CD4-positive, CD25-positive, alpha-beta regulatory T cell (primary cell): ENCODE data around the gene PRELP. TPM values are rescaled to one million over a fixed set of nuclear protein-coding genes. Genes with fewer than 3 reads are reported as not detected.
"Not testable (repeated sequence)": the region's sequence is repeated elsewhere in the genome, so short reads cannot be mapped to it uniquely, and the experiment has no call there.

Source experiments
- ATAC-seq, 2 donors: fragments of 150-1000 bp; cut with Tn5 transposase; one replicate each; pipeline ENCODE4 v1.10.0; 2021; ENCODE audit warnings: low read depth in 2 of 2, moderate number of reproducible peaks in 2 of 2, moderate library complexity in 1 of 2
- DNase-seq, 3 donors: peaks; one replicate each; pipeline versions ENCODE4 v3.0.0 to v3.0.0-alpha.2; 2012 to 2022; ENCODE audit warnings: mixed read lengths in 1 of 3
- H3K27ac ChIP-seq: one replicate; pipeline ENCODE4 v1.7.0; 2013; ENCODE audit warnings: mild to moderate bottlenecking, low read length; ENCODE audit not compliant: insufficient read depth, poor library complexity, severe bottlenecking
- H3K27me3 ChIP-seq: one replicate; pipeline ENCODE4 v1.7.0; 2013; ENCODE audit warnings: low read length; ENCODE audit not compliant: control insufficient read depth, insufficient read depth
- H3K36me3 ChIP-seq: one replicate; pipeline ENCODE4 v1.7.0; 2013; ENCODE audit warnings: mild to moderate bottlenecking, low read length, moderate library complexity; ENCODE audit not compliant: control insufficient read depth, insufficient read depth
- H3K4me1 ChIP-seq: 2 replicates; pipeline ENCODE4 v1.7.0; 2013; ENCODE audit warnings: mild to moderate bottlenecking, low read length; ENCODE audit not compliant: insufficient read depth, control insufficient read depth, poor library complexity, severe bottlenecking
- H3K4me3 ChIP-seq: one replicate; pipeline ENCODE4 v1.7.0; 2013; ENCODE audit warnings: low read depth, mild to moderate bottlenecking, low read length, moderate library complexity
- H3K9me3 ChIP-seq, 2 experiments: 1 replicate in 1 of 2; 2 replicates in 1 of 2; pipeline ENCODE4 v1.7.0; 2013; ENCODE audit warnings: low read length in 2 of 2, mild to moderate bottlenecking in 1 of 2, moderate library complexity in 1 of 2; ENCODE audit not compliant: control insufficient read depth in 2 of 2
- H3K27ac Mint-ChIP-seq, 3 donors: one replicate each; pipeline ENCODE4 v1.8.0; 2020 to 2022; ENCODE audit warnings: mild to moderate bottlenecking in 3 of 3, mixed read lengths in 3 of 3, moderate library complexity in 2 of 3
- H3K27me3 Mint-ChIP-seq: one replicate; pipeline ENCODE4 v1.8.0; 2022; ENCODE audit warnings: mild to moderate bottlenecking, mixed read lengths
- H3K36me3 Mint-ChIP-seq: one replicate; pipeline ENCODE4 v1.8.0; 2020; ENCODE audit warnings: mixed read lengths
- H3K4me1 Mint-ChIP-seq, 4 donors: one replicate each; pipeline ENCODE4 v1.8.0; 2020 to 2022; ENCODE audit warnings: mixed read lengths in 4 of 4, mild to moderate bottlenecking in 1 of 4
- H3K4me3 Mint-ChIP-seq, 4 donors: one replicate each; pipeline ENCODE4 v1.8.0; 2020 to 2022; ENCODE audit warnings: mild to moderate bottlenecking in 4 of 4, mixed read lengths in 4 of 4, moderate library complexity in 3 of 4
- H3K9me3 Mint-ChIP-seq, 7 donors: one replicate each; pipeline ENCODE4 v1.8.0; 2020 to 2022; ENCODE audit warnings: mixed read lengths in 7 of 7, mild to moderate bottlenecking in 3 of 7, moderate library complexity in 2 of 7
- polyA plus RNA-seq, 4 donors: library from polyadenylated mRNA; unstranded; fragments of 300-500 nt; fragmentation: Illumina TruSeq; gene quantifications; one replicate each; pipeline ENCODE4 v1.2.3, GENCODE V29; 2021
- total RNA-seq: library from RNA; stranded (reverse); gene quantifications from one replicate; pipeline ENCODE4 v1.2.3, GENCODE V29; 2022

The PRELP gene
- total and polyA plus RNA-seq, 5 donors from 2014 or later = not detected

- H3K4me3 ChIP-seq = no peak overlapping the region
- H3K4me1 Mint-ChIP-seq = peaks cover 0 to 18% (median 1%) of the 10 kb centered on the region in 4 donors
- DNase-seq = no peak
- no peaks in the 10 kb centered on the region for H3K36me3 Mint-ChIP-seq
- H3K36me3 ChIP-seq = no peaks in the 10 kb centered on the region
- no peak overlapping the region for H3K4me3 Mint-ChIP-seq
- no peaks in the 10 kb centered on the region for H3K9me3 ChIP-seq
- no peak for ATAC-seq
- H3K27me3 Mint-ChIP-seq = peaks cover 14% of the 10 kb centered on the region
- no peaks in the 10 kb centered on the region for H3K9me3 Mint-ChIP-seq
- no peak overlapping the region for H3K27ac ChIP-seq
- H3K27me3 ChIP-seq = no peaks in the 10 kb centered on the region
- no peak overlapping the region for H3K27ac Mint-ChIP-seq
- peaks cover 3% of the 10 kb centered on the region for H3K4me1 ChIP-seq
Measured at GRCh38 chr1:203517426-203518110, 42.0 kb downstream of the PRELP start.

- not testable (repeated sequence) for H3K4me3 Mint-ChIP-seq, H3K27me3 ChIP-seq, DNase-seq, H3K27ac Mint-ChIP-seq, H3K4me3 ChIP-seq, H3K4me1 ChIP-seq, H3K27ac ChIP-seq, ATAC-seq, H3K36me3 ChIP-seq, H3K36me3 Mint-ChIP-seq, H3K9me3 ChIP-seq, H3K9me3 Mint-ChIP-seq
- Mint-ChIP-seq H3K4me1 (peaks cover 0 to 12% (median 0%) of the 10 kb centered on the region in 4 donors), H3K27me3 (peaks cover 11% of the 10 kb centered on the region)
Measured at GRCh38 chr1:203518139-203518538, 42.5 kb downstream of the PRELP start.

- Mint-ChIP-seq H3K4me3 (no peak overlapping the region), H3K4me1 (peaks cover 0 to 8% (median 0%) of the 10 kb centered on the region in 4 donors), H3K27ac (no peak overlapping the region), H3K36me3 (no peaks in the 10 kb centered on the region), H3K9me3 (no peaks in the 10 kb centered on the region), H3K27me3 (peaks cover 11% of the 10 kb centered on the region)
- H3K4me1 ChIP-seq = no peaks in the 10 kb centered on the region
- ATAC-seq = no peak
- DNase-seq = no peak
- H3K27me3 ChIP-seq = no peaks in the 10 kb centered on the region
- H3K4me3 ChIP-seq = no peak overlapping the region
- no peak overlapping the region for H3K27ac ChIP-seq
- H3K9me3 ChIP-seq = no peaks in the 10 kb centered on the region
- no peaks in the 10 kb centered on the region for H3K36me3 ChIP-seq
Measured at GRCh38 chr1:203518541-203518940, 42.9 kb downstream of the PRELP start.

GRCh38 chr1:203519053-203519840 lies 43.6 kb downstream of the PRELP start:
- Histone ChIP-seq H3K4me1 (no peaks in the 10 kb centered on the region), H3K9me3 (no peaks in the 10 kb centered on the region), H3K27ac (no peak overlapping the region), H3K27me3 (no peaks in the 10 kb centered on the region), H3K4me3 (no peak overlapping the region), H3K36me3 (no peaks in the 10 kb centered on the region)
- Mint-ChIP-seq H3K4me1 (peaks cover 0 to 3% (median 0%) of the 10 kb centered on the region in 4 donors), H3K4me3 (no peak overlapping the region), H3K27ac (no peak overlapping the region), H3K36me3 (no peaks in the 10 kb centered on the region), H3K9me3 (no peaks in the 10 kb centered on the region), H3K27me3 (peaks cover 7% of the 10 kb centered on the region)
- ATAC-seq = no peak
- no peak for DNase-seq

GRCh38 chr1:203519896-203520295 lies 44.3 kb downstream of the PRELP start:
- no peak overlapping the region for H3K4me3 Mint-ChIP-seq
- no peaks in the 10 kb centered on the region for H3K36me3 Mint-ChIP-seq
- H3K9me3 Mint-ChIP-seq = no peaks in the 10 kb centered on the region
- no peaks in the 10 kb centered on the region for H3K36me3 ChIP-seq
- H3K27me3 ChIP-seq = no peaks in the 10 kb centered on the region
- DNase-seq (no peak), ATAC-seq (no peak)
- no peak overlapping the region for H3K4me3 ChIP-seq
- no peaks in the 10 kb centered on the region for H3K4me1 ChIP-seq
- H3K9me3 ChIP-seq = no peaks in the 10 kb centered on the region
- no peaks in the 10 kb centered on the region for H3K4me1 Mint-ChIP-seq
- H3K27me3 Mint-ChIP-seq = peaks cover 7% of the 10 kb centered on the region
- no peak overlapping the region for H3K27ac ChIP-seq
- no peak overlapping the region for H3K27ac Mint-ChIP-seq

GRCh38 chr1:203520315-203520714 lies 44.7 kb downstream of the PRELP start:
- Mint-ChIP-seq H3K4me1 (no peaks in the 10 kb centered on the region), H3K27me3 (peaks cover 7% of the 10 kb centered on the region), H3K4me3 (no peak overlapping the region), H3K36me3 (no peaks in the 10 kb centered on the region), H3K9me3 (no peaks in the 10 kb centered on the region), H3K27ac (no peak overlapping the region)
- DNase-seq (no peak), ATAC-seq (no peak)
- Histone ChIP-seq H3K9me3 (no peaks in the 10 kb centered on the region), H3K27me3 (no peaks in the 10 kb centered on the region), H3K4me1 (no peaks in the 10 kb centered on the region), H3K4me3 (no peak overlapping the region), H3K27ac (no peak overlapping the region), H3K36me3 (no peaks in the 10 kb centered on the region)

GRCh38 chr1:203521074-203521794 lies 45.6 kb downstream of the PRELP start:
- Mint-ChIP-seq H3K4me3 (no peak overlapping the region), H3K27me3 (peaks cover 7% of the 10 kb centered on the region), H3K36me3 (no peaks in the 10 kb centered on the region), H3K4me1 (no peaks in the 10 kb centered on the region), H3K27ac (peak overlapping the region in 2 of 3 donors; percentile 11 to 14), H3K9me3 (no peaks in the 10 kb centered on the region)
- no peaks in the 10 kb centered on the region for H3K9me3 ChIP-seq
- no peak for DNase-seq
- ATAC-seq = no peak
- no peak overlapping the region for H3K27ac ChIP-seq
- H3K4me1 ChIP-seq = no peaks in the 10 kb centered on the region
- H3K27me3 ChIP-seq = no peaks in the 10 kb centered on the region
- no peak overlapping the region for H3K4me3 ChIP-seq
- no peaks in the 10 kb centered on the region for H3K36me3 ChIP-seq
